Hepatocyte (in vitro differentiated cells): Measurements from ENCODE around the gene DSTN. TPM values are rescaled to one million over a fixed set of nuclear protein-coding genes. Genes with fewer than 3 reads are reported as not detected.

Experiments
- DNase-seq: peaks from one replicate; pipeline ENCODE4 v3.0.0-alpha.2; 2016; ENCODE audit warnings: low spot score
- H2AFZ ChIP-seq: fragments of 200-600 bp; sonication (generic); 2 replicates; pipeline ENCODE4 v1.6.0; 2016; ENCODE audit warnings: antibody characterized with exemption, mild to moderate bottlenecking
- H3K27ac ChIP-seq: fragments of 200-600 bp; sonication (generic); 2 replicates; pipeline ENCODE4 v1.5.1; 2016; ENCODE audit warnings: mild to moderate bottlenecking
- H3K27me3 ChIP-seq: fragments of 200-600 bp; sonication (generic); 2 replicates; pipeline ENCODE4 v1.6.1; 2016
- H3K36me3 ChIP-seq: fragments of 200-600 bp; sonication (generic); replicated peaks from 2 replicates; pipeline ENCODE4 v1.5.1; 2016; ENCODE audit warnings: low read depth; ENCODE audit not compliant: insufficient read depth
- H3K4me1 ChIP-seq: fragments of 200-600 bp; sonication (generic); 2 replicates; pipeline ENCODE4 v1.5.1; 2016; ENCODE audit warnings: mild to moderate bottlenecking, moderate library complexity; ENCODE audit not compliant: insufficient read depth
- H3K4me2 ChIP-seq: fragments of 200-600 bp; sonication (generic); 2 replicates; pipeline ENCODE4 v1.6.0; 2016
- H3K4me3 ChIP-seq: fragments of 200-600 bp; sonication (generic); 2 replicates; pipeline ENCODE4 v1.5.1; 2016; ENCODE audit warnings: mild to moderate bottlenecking
- H3K79me2 ChIP-seq: fragments of 200-600 bp; sonication (generic); 2 replicates; pipeline ENCODE4 v1.6.0; 2017; ENCODE audit warnings: mild to moderate bottlenecking
- H3K9me2 ChIP-seq: fragments of 200-600 bp; sonication (generic); replicated peaks from 2 replicates; pipeline ENCODE4 v1.6.0; 2017; ENCODE audit warnings: mild to moderate bottlenecking; ENCODE audit not compliant: insufficient read depth
- H3K9me3 ChIP-seq: fragments of 200-600 bp; sonication (generic); 2 replicates; pipeline ENCODE4 v1.5.1; 2016; ENCODE audit warnings: low read depth, mild to moderate bottlenecking
- H4K20me1 ChIP-seq: fragments of 200-600 bp; sonication (generic); 2 replicates; pipeline ENCODE4 v1.6.0; 2016; ENCODE audit warnings: mild to moderate bottlenecking; ENCODE audit not compliant: insufficient read depth, poor library complexity, severe bottlenecking
- EZH2 ChIP-seq: fragments of 200-600 bp; sonication (generic); IDR thresholded peaks from 2 replicates; pipeline ENCODE4 v1.6.1; 2016; ENCODE audit warnings: antibody characterized with exemption, mild to moderate bottlenecking, borderline replicate concordance
- EZH2phosphoT487 ChIP-seq: fragments of 200-600 bp; sonication (generic); IDR thresholded peaks from one replicate; pipeline ENCODE4 v1.6.1; 2018; ENCODE audit warnings: antibody characterized with exemption, mild to moderate bottlenecking, low read depth, moderate library complexity; ENCODE audit not compliant: unreplicated experiment, severe bottlenecking
- WGBS: methylation state at CpG from one replicate; pipeline ENCODE4 v1.1.6; 2016; ENCODE audit warnings: low lambda C conversion rate; ENCODE audit errors: missing lambda C conversion rate; 5-methylcytosine and 5-hydroxymethylcytosine counted together
- polyA plus RNA-seq: library from polyadenylated mRNA; unstranded; fragments of >200 nt; fragmentation: Nextera tagmentation; extraction: Ambion mirVana; gene quantifications from 2 replicates; pipeline ENCODE4 v1.2.1, GENCODE V29; 2016
- total RNA-seq: library from RNA; depleted of rRNA; stranded (reverse); fragments of >200 nt; gene quantifications from 2 replicates; pipeline ENCODE4 v1.2.3, GENCODE V29; 2014
- TF ChIP-seq, protein P1 (sequence below): fragments of 200-600 bp; sonication (generic); IDR thresholded peaks from 2 replicates; pipeline ENCODE4 v1.5.1; 2016; ENCODE audit warnings: antibody characterized with exemption, mild to moderate bottlenecking; ENCODE audit not compliant: poor library complexity

DSTN gene
- total and polyA plus RNA-seq, 2 experiments from 2014 or later, result 342 to 352 TPM

GRCh38 chr20:17650301-17651128, 80.6 kb downstream of the DSTN start:
- H3K4me2 ChIP-seq, result no peak overlapping the region
- no peaks in the 10 kb centered on the region for H3K27me3 ChIP-seq
- peaks cover 45% of the 10 kb centered on the region for H3K4me1 ChIP-seq
- peak overlapping the region; percentile 11 for H3K27ac ChIP-seq
- H3K36me3 ChIP-seq, result no peaks in the 10 kb centered on the region
- DNase-seq, result no peak
- no peak overlapping the region for H3K4me3 ChIP-seq
- 85% methylated on average over 12 of the region's 12 CpGs for WGBS
- peaks cover 100% of the 10 kb centered on the region for H3K79me2 ChIP-seq
- no peaks in the 10 kb centered on the region for H3K9me2 ChIP-seq
- no peak overlapping the region for H2AFZ ChIP-seq
- H4K20me1 ChIP-seq, result peaks cover 100% of the 10 kb centered on the region
- TF ChIP-seq, protein P1, sequence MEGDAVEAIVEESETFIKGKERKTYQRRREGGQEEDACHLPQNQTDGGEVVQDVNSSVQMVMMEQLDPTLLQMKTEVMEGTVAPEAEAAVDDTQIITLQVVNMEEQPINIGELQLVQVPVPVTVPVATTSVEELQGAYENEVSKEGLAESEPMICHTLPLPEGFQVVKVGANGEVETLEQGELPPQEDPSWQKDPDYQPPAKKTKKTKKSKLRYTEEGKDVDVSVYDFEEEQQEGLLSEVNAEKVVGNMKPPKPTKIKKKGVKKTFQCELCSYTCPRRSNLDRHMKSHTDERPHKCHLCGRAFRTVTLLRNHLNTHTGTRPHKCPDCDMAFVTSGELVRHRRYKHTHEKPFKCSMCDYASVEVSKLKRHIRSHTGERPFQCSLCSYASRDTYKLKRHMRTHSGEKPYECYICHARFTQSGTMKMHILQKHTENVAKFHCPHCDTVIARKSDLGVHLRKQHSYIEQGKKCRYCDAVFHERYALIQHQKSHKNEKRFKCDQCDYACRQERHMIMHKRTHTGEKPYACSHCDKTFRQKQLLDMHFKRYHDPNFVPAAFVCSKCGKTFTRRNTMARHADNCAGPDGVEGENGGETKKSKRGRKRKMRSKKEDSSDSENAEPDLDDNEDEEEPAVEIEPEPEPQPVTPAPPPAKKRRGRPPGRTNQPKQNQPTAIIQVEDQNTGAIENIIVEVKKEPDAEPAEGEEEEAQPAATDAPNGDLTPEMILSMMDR, result no peak
- TF ChIP-seq EZH2phosphoT487 (no peak), EZH2 (no peak)
- no peaks in the 10 kb centered on the region for H3K9me3 ChIP-seq

GRCh38 chr20:17651129-17651759, 81.4 kb downstream of the DSTN start:
- Histone ChIP-seq H3K4me3 (no peak overlapping the region), H3K36me3 (no peaks in the 10 kb centered on the region), H2AFZ (no peak overlapping the region), H3K27ac (peak overlapping the region; percentile 11), H3K9me3 (no peaks in the 10 kb centered on the region), H3K79me2 (peaks cover 100% of the 10 kb centered on the region), H3K4me1 (peaks cover 39% of the 10 kb centered on the region), H3K9me2 (no peaks in the 10 kb centered on the region), H3K4me2 (peak overlapping the region; percentile 5), H4K20me1 (peaks cover 100% of the 10 kb centered on the region), H3K27me3 (no peaks in the 10 kb centered on the region)
- 65% methylated on average over 11 of the region's 11 CpGs for WGBS
- TF ChIP-seq EZH2phosphoT487, result no peak
- TF ChIP-seq, protein P1, result no peak
- no peak for TF ChIP-seq EZH2
- no peak for DNase-seq

DNA sequence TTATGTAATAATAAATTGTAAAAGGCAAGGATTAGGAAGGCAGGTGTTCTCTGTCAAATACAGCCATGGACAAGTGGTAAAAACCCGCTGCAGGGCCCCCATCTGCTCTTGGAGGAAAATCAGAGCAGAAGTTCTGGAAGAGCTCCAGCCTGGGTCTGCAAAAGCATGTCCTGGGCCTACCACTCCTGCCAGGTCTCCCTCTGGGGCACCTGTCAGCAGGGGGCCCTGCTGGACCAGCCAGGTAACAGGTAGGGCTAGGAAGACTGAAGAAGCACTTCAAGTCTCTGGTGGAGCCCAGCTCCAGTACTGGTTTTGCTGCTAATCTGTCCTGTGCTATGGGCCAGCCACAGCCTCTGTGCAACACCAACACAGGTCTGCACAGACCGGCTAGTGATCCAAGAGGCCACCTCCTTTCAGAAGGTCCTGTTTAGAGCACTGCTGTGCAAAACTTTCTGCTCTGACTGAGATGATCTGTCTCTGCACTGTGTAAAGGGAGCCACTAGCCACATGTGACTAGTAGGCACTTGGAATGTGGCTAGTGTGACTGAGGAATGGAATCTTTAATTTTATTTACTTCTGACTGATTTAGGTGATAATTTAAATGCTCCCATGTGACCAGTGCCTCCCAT, 82.0 kb downstream of the DSTN start:
- Histone ChIP-seq H3K79me2 (peaks cover 100% of the 10 kb centered on the region), H3K36me3 (no peaks in the 10 kb centered on the region), H3K9me2 (no peaks in the 10 kb centered on the region), H4K20me1 (peaks cover 100% of the 10 kb centered on the region), H3K4me1 (peaks cover 34% of the 10 kb centered on the region), H3K9me3 (no peaks in the 10 kb centered on the region), H3K4me2 (peak overlapping the region; percentile 5), H3K27ac (peak overlapping the region; percentile 8), H3K4me3 (no peak overlapping the region), H2AFZ (no peak overlapping the region), H3K27me3 (no peaks in the 10 kb centered on the region)
- peak; percentile 42 for DNase-seq
- no peak for TF ChIP-seq EZH2
- TF ChIP-seq, protein P1, result peak; percentile 21
- WGBS, result 65% methylated on average over 2 of the region's 2 CpGs
